Chondrocyte (in vitro differentiated cells): ENCODE data around the gene LYVE1. TPM values are rescaled to one million over a fixed set of nuclear protein-coding genes. Genes with fewer than 3 reads are reported as not detected.
A peak's percentile ranks its signal among the peaks of the same experiment; 100 is the strongest.

Source experiments
- DNase-seq: peaks from one replicate; pipeline ENCODE4 v3.0.0; 2021; ENCODE audit warnings: mixed read lengths, low spot score
- H3K27ac Mint-ChIP-seq: one replicate; pipeline ENCODE4 v1.8.0; 2021; ENCODE audit warnings: mild to moderate bottlenecking, moderate library complexity, mixed read lengths; ENCODE audit not compliant: unreplicated experiment
- H3K27me3 Mint-ChIP-seq: 2 replicates; pipeline ENCODE4 v1.8.0; 2021; ENCODE audit warnings: low read depth, mixed read lengths
- H3K36me3 Mint-ChIP-seq: 2 replicates; pipeline ENCODE4 v1.8.0; 2021; ENCODE audit warnings: low read depth, mixed read lengths
- H3K4me1 Mint-ChIP-seq: 2 replicates; pipeline ENCODE4 v1.8.0; 2021; ENCODE audit warnings: low read depth, mild to moderate bottlenecking, mixed read lengths
- H3K4me3 Mint-ChIP-seq: one replicate; pipeline ENCODE4 v1.8.0; 2021; ENCODE audit warnings: mild to moderate bottlenecking, moderate library complexity, mixed read lengths; ENCODE audit not compliant: unreplicated experiment
- H3K9me3 Mint-ChIP-seq: 2 replicates; pipeline ENCODE4 v1.8.0; 2021; ENCODE audit warnings: low read depth, mixed read lengths
- total RNA-seq: library from RNA; stranded (reverse); gene quantifications from 3 replicates; pipeline ENCODE4 v1.2.1, GENCODE V29; 2021
- TF ChIP-seq, protein P1 (sequence below): fragments of 200-600 bp; sonication (generic); IDR thresholded peaks from 2 replicates; pipeline ENCODE4 v1.5.0; 2021; ENCODE audit warnings: antibody characterized with exemption, mild to moderate bottlenecking, moderate library complexity

LYVE1 gene
- total RNA-seq, 1 donor from 2014 or later = 3.5 TPM

DNA sequence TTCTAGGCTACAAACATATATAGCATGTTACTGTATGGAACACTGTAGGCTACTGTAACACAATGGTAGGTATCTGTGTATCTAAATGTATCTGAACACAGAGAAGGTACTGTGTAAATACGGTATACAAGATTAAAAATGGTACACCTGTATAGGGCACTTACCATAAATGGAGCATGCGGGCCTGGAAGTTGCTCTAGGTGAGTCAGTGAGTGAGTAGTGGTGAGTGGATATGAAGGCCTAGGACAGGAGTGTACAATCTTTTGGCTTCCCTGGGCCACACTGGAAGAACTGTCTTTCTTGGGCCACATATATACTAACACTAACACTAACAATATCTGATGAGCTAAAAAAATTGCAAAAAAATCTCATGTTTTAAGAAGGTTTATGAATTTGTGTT lies 48.8 kb downstream of the LYVE1 start:
- TF ChIP-seq, protein P1, sequence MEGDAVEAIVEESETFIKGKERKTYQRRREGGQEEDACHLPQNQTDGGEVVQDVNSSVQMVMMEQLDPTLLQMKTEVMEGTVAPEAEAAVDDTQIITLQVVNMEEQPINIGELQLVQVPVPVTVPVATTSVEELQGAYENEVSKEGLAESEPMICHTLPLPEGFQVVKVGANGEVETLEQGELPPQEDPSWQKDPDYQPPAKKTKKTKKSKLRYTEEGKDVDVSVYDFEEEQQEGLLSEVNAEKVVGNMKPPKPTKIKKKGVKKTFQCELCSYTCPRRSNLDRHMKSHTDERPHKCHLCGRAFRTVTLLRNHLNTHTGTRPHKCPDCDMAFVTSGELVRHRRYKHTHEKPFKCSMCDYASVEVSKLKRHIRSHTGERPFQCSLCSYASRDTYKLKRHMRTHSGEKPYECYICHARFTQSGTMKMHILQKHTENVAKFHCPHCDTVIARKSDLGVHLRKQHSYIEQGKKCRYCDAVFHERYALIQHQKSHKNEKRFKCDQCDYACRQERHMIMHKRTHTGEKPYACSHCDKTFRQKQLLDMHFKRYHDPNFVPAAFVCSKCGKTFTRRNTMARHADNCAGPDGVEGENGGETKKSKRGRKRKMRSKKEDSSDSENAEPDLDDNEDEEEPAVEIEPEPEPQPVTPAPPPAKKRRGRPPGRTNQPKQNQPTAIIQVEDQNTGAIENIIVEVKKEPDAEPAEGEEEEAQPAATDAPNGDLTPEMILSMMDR = no peak
- DNase-seq = no peak
- Mint-ChIP-seq H3K27me3 (no peaks in the 10 kb centered on the region), H3K9me3 (no peaks in the 10 kb centered on the region), H3K27ac (no peak overlapping the region), H3K4me1 (peaks cover 24% of the 10 kb centered on the region), H3K36me3 (peaks cover 20% of the 10 kb centered on the region), H3K4me3 (no peak overlapping the region)

GRCh38 chr11:10518891-10519290 lies 49.6 kb downstream of the LYVE1 start:
- H3K4me3 Mint-ChIP-seq = no peak overlapping the region
- TF ChIP-seq, protein P1 = no peak

GRCh38 chr11:10518123-10518522 lies 50.3 kb downstream of the LYVE1 start:
- peaks cover 32% of the 10 kb centered on the region for H3K4me1 Mint-ChIP-seq
- TF ChIP-seq, protein P1 = no peak
- H3K36me3 Mint-ChIP-seq = peaks cover 17% of the 10 kb centered on the region
- DNase-seq = no peak
- no peak overlapping the region for H3K27ac Mint-ChIP-seq
- H3K27me3 Mint-ChIP-seq = no peaks in the 10 kb centered on the region
- no peak overlapping the region for H3K4me3 Mint-ChIP-seq
- H3K9me3 Mint-ChIP-seq = no peaks in the 10 kb centered on the region

More at GRCh38 chr11:10518891-10519290, 49.6 kb downstream of the LYVE1 start:
- DNase-seq = no peak
- H3K4me1 Mint-ChIP-seq = peaks cover 32% of the 10 kb centered on the region
- H3K27me3 Mint-ChIP-seq = no peaks in the 10 kb centered on the region
- H3K36me3 Mint-ChIP-seq = peaks cover 20% of the 10 kb centered on the region
- no peak overlapping the region for H3K27ac Mint-ChIP-seq
- H3K9me3 Mint-ChIP-seq = no peaks in the 10 kb centered on the region

GRCh38 chr11:10515418-10515817 lies 53.0 kb downstream of the LYVE1 start:
- TF ChIP-seq, protein P1 = no peak
- H3K36me3 Mint-ChIP-seq = peaks cover 6% of the 10 kb centered on the region
- no peak overlapping the region for H3K4me3 Mint-ChIP-seq
- H3K9me3 Mint-ChIP-seq = no peaks in the 10 kb centered on the region
- DNase-seq = no peak
- no peaks in the 10 kb centered on the region for H3K27me3 Mint-ChIP-seq
- no peak overlapping the region for H3K27ac Mint-ChIP-seq
- H3K4me1 Mint-ChIP-seq = peaks cover 32% of the 10 kb centered on the region

- Mint-ChIP-seq H3K27ac (peak overlapping the region; percentile 60), H3K4me1 (peaks cover 32% of the 10 kb centered on the region), H3K9me3 (no peaks in the 10 kb centered on the region), H3K4me3 (no peak overlapping the region), H3K27me3 (no peaks in the 10 kb centered on the region), H3K36me3 (peaks cover 6% of the 10 kb centered on the region)
- DNase-seq = no peak
- TF ChIP-seq, protein P1 = no peak
Observed at GRCh38 chr11:10514709-10515108, 53.8 kb downstream of the LYVE1 start.
